ENCODE data around the gene RELN. TPM values are rescaled to one million over a fixed set of nuclear protein-coding genes. Genes with fewer than 3 reads are reported as not detected.

The RELN gene
- total RNA-seq, 2 donors from 2014 or later = 2.6 to 3.0 TPM

DNA sequence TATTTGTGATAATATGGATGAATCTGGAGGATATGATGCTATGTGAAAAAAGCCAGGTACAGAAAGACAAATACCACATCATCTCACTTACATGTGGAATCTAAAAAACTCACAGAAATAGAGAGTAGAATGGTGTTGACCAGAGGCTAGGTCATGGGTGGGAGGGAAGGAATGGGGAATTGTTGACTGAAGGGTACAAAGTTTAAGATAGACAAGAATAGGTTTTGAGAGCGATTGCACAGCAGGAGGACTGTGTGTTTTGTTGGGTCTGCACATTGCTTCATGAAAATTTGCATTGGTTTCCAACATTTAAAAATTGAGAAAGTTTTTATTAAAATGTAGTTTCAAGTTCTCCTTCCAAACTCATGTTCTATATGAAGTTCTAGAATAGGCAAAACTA lies 551.8 kb downstream of the RELN start:
- H3K4me3 ChIP-seq = no peak overlapping the region
- no peaks in the 10 kb centered on the region for H3K27me3 ChIP-seq (replicated peaks; ENCODE audit: insufficient read depth)
- H3K9me3 ChIP-seq = no peaks in the 10 kb centered on the region
- no peak overlapping the region for H3K27ac ChIP-seq
- WGBS = 95% methylated on average over 1 of the region's 1 CpG
- intact Hi-C loops (cut with DNase I) = no loop called here
- H3K36me3 ChIP-seq = no peaks in the 10 kb centered on the region
- no peaks in the 10 kb centered on the region for H3K4me1 ChIP-seq (replicated peaks)
- no peak for TF ChIP-seq POLR2AphosphoS5 (IDR thresholded peaks at IDR 0.05)
- TF ChIP-seq, protein P1, sequence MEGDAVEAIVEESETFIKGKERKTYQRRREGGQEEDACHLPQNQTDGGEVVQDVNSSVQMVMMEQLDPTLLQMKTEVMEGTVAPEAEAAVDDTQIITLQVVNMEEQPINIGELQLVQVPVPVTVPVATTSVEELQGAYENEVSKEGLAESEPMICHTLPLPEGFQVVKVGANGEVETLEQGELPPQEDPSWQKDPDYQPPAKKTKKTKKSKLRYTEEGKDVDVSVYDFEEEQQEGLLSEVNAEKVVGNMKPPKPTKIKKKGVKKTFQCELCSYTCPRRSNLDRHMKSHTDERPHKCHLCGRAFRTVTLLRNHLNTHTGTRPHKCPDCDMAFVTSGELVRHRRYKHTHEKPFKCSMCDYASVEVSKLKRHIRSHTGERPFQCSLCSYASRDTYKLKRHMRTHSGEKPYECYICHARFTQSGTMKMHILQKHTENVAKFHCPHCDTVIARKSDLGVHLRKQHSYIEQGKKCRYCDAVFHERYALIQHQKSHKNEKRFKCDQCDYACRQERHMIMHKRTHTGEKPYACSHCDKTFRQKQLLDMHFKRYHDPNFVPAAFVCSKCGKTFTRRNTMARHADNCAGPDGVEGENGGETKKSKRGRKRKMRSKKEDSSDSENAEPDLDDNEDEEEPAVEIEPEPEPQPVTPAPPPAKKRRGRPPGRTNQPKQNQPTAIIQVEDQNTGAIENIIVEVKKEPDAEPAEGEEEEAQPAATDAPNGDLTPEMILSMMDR (IDR thresholded peaks at IDR 0.05) = no peak
- no peak for TF ChIP-seq POLR2A (IDR thresholded peaks at IDR 0.05)
- no peak for DNase-seq (ENCODE audit: low spot score)

- no peak for TF ChIP-seq POLR2AphosphoS5 (IDR thresholded peaks at IDR 0.05)
- TF ChIP-seq POLR2A (IDR thresholded peaks at IDR 0.05) = no peak
- TF ChIP-seq, protein P1 (IDR thresholded peaks at IDR 0.05) = no peak
- H3K27me3 ChIP-seq (replicated peaks; ENCODE audit: insufficient read depth) = no peaks in the 10 kb centered on the region
- H3K4me3 ChIP-seq = no peak overlapping the region
- no peaks in the 10 kb centered on the region for H3K9me3 ChIP-seq
- intact Hi-C loops (cut with DNase I) = no loop called here
- WGBS = 54% methylated on average over 1 of the region's 1 CpG
- no peaks in the 10 kb centered on the region for H3K36me3 ChIP-seq
- DNase-seq (ENCODE audit: low spot score) = no peak
- no peak overlapping the region for H3K27ac ChIP-seq
- H3K4me1 ChIP-seq (replicated peaks) = no peaks in the 10 kb centered on the region
Measured at GRCh38 chr7:103432712-103433111, 556.7 kb downstream of the RELN start.

DNA sequence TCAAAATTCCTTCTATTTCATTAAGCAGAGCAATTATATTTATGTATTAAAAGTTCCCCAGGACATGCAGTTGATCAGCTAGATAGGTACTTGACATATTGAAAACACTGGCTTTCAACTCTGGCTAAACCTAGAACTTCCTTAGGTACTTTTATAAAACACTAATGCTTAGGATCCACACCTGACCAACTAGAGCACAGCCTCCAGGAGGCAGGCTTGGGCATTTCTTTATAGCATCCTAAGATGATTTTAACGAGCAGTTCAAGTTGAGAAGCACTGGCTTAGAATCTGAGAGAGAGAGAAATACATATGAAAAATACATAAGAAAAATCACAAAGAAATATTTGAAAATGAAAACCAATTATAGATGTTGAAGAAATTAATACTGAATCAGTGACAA lies 564.3 kb downstream of the RELN start:
- Histone ChIP-seq H3K4me1 (replicated peaks) (no peaks in the 10 kb centered on the region), H3K9me3 (no peaks in the 10 kb centered on the region), H3K36me3 (no peaks in the 10 kb centered on the region), H3K27ac (no peak overlapping the region), H3K27me3 (replicated peaks; ENCODE audit: insufficient read depth) (no peaks in the 10 kb centered on the region), H3K4me3 (no peak overlapping the region)
- no peak for DNase-seq (ENCODE audit: low spot score)
- intact Hi-C loops (cut with DNase I) = no loop called here
- TF ChIP-seq, protein P1 (IDR thresholded peaks at IDR 0.05) = no peak
- TF ChIP-seq POLR2AphosphoS5 (IDR thresholded peaks at IDR 0.05) = no peak
- TF ChIP-seq POLR2A (IDR thresholded peaks at IDR 0.05) = no peak
- 48% methylated on average over 1 of the region's 1 CpG for WGBS

DNA sequence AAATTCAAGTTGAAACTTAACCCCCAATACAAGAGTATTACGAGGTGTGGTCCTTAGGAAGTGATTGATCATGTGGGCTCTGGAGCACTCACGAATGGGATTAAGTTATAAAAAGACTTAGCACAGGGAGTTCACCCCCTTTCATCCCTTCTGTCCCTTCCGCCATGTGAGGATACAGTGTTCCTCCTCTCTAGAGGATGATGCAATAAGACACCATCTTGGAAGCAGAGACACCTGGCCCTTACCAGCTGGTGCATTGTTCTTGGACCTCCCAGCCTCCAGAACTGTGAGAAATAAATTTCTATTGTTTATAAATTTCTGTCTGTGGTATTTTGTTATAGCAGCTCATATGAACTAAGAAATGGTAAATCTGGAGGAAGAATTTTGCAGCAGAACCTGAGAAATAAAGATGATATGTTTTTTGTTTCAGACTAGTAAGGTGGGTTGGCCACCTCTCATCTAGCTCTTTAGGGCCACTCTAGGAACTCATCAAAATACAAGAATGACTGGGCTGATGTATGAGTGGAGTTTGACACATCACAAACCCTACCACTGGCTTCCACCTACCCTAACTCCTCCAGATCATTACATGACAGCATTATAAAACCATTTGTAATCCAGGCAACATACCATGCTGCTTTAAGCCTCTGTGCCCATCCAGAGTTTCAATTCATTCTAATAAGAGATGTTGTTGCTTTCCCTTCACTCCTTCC lies 565.8 kb downstream of the RELN start:
- H3K9me3 ChIP-seq = no peaks in the 10 kb centered on the region
- no peak for DNase-seq (ENCODE audit: low spot score)
- H3K4me1 ChIP-seq (replicated peaks) = no peaks in the 10 kb centered on the region
- H3K36me3 ChIP-seq = no peaks in the 10 kb centered on the region
- TF ChIP-seq POLR2A (IDR thresholded peaks at IDR 0.05) = no peak
- no peak for TF ChIP-seq POLR2AphosphoS5 (IDR thresholded peaks at IDR 0.05)
- TF ChIP-seq, protein P1 (IDR thresholded peaks at IDR 0.05) = no peak
- intact Hi-C loops (cut with DNase I) = no loop called here
- H3K4me3 ChIP-seq = no peak overlapping the region
- 82% methylated on average over 3 of the region's 3 CpGs for WGBS
- no peaks in the 10 kb centered on the region for H3K27me3 ChIP-seq (replicated peaks; ENCODE audit: insufficient read depth)
- no peak overlapping the region for H3K27ac ChIP-seq

Small RNAs within 50 kb of the gene (small RNA-seq; reads per million reads assigned to genes)
- 0 reads per million in 2 donors for gene RF00019

Other genes with a start within 250 kb of the RELN start
- 10 to 100 TPM; 31.6 to 50.5 TPM for gene ORC5, start 218.4 kb upstream of the RELN start, total RNA-seq